Duodenal mucosa (tissue), 2 donors: ENCODE results near the gene CPVL.

ENCODE experiments used
- H3K27ac ChIP-seq: one replicate; pipeline ENCODE4 v1.7.0; 2013; ENCODE audit warnings: low read depth, low read length
- H3K27me3 ChIP-seq, 2 donors: one replicate each; pipeline ENCODE4 v1.7.0; 2013; ENCODE audit warnings: low read length in 2 of 2, control low read depth in 1 of 2; ENCODE audit not compliant: insufficient read depth in 2 of 2, control insufficient read depth in 1 of 2
- H3K36me3 ChIP-seq, 2 donors: one replicate each; pipeline ENCODE4 v1.7.0; 2013; ENCODE audit warnings: low read length in 2 of 2, control low read depth in 1 of 2; ENCODE audit not compliant: insufficient read depth in 2 of 2, control insufficient read depth in 1 of 2
- H3K4me1 ChIP-seq, 2 donors: one replicate each; pipeline ENCODE4 v1.7.0; 2013; ENCODE audit warnings: low read length in 2 of 2, control low read depth in 1 of 2; ENCODE audit not compliant: insufficient read depth in 2 of 2, control insufficient read depth in 1 of 2
- H3K4me3 ChIP-seq, 2 donors: one replicate each; pipeline ENCODE4 v1.7.0; 2013; ENCODE audit warnings: low read length in 2 of 2, low read depth in 1 of 2
- H3K9ac ChIP-seq, 2 donors: one replicate each; pipeline ENCODE4 v1.7.0; 2013; ENCODE audit warnings: low read length in 2 of 2, low read depth in 1 of 2
- H3K9me3 ChIP-seq, 2 donors: one replicate each; pipeline ENCODE4 v1.7.0; 2013; ENCODE audit warnings: low read length in 2 of 2, control low read depth in 1 of 2; ENCODE audit not compliant: control insufficient read depth in 1 of 2

CPVL gene

DNA sequence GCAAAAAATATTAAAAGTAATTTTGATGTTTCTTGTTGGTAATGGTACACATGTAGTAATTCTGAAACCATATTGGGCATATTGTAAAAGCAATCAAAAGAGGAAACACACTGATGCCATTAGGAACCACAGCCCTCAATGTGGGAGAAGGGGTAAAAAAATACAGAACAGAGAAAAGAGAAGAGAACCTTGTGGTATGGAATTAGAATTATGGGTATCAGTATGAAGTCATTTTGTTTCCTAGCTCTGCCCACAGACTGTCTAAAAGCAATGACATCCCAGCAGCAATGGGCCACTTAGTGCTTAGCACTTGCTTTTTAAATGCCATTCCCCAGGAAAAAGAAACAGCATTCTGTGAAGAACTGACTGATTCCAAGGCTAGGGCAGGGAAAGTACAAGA lies 61.5 kb downstream of the CPVL start:
- Histone ChIP-seq H3K4me1 (peaks cover 7 to 13% of the 10 kb centered on the region in 2 donors), H3K27me3 (no peaks in the 10 kb centered on the region), H3K36me3 (no peaks in the 10 kb centered on the region)

DNA sequence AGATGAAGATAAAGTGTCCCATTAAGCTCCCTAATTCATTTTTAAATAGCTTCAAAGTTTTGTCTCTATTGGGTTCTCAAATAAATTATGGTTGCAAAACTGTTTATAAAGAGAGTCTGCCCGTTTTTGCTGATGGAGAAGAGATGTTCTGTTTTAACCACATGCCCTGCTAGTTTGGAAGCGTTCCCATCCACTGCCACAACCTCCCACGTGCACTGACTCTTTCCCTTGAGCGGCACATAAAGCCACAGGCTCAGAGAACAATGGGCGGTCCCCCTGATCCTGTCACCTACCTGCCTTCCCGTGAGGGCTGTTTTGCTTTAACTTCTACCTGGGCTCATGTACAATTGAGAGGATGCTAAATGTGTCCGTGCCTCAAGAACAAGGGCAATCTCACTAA lies 65.5 kb downstream of the CPVL start:
- H3K4me3 ChIP-seq: no peak overlapping the region
- H3K9ac ChIP-seq: no peak overlapping the region
- H3K27ac ChIP-seq: no peak overlapping the region
- H3K27me3 ChIP-seq: no peaks in the 10 kb centered on the region
- no peaks in the 10 kb centered on the region for H3K36me3 ChIP-seq
- H3K9me3 ChIP-seq: no peaks in the 10 kb centered on the region
- H3K4me1 ChIP-seq: no peaks in the 10 kb centered on the region

More for the DNA sequence above, 61.5 kb downstream of the CPVL start:
- H3K9ac ChIP-seq: no peak overlapping the region
- no peak overlapping the region for H3K4me3 ChIP-seq
- H3K27ac ChIP-seq: no peak overlapping the region
- H3K9me3 ChIP-seq: no peaks in the 10 kb centered on the region

DNA sequence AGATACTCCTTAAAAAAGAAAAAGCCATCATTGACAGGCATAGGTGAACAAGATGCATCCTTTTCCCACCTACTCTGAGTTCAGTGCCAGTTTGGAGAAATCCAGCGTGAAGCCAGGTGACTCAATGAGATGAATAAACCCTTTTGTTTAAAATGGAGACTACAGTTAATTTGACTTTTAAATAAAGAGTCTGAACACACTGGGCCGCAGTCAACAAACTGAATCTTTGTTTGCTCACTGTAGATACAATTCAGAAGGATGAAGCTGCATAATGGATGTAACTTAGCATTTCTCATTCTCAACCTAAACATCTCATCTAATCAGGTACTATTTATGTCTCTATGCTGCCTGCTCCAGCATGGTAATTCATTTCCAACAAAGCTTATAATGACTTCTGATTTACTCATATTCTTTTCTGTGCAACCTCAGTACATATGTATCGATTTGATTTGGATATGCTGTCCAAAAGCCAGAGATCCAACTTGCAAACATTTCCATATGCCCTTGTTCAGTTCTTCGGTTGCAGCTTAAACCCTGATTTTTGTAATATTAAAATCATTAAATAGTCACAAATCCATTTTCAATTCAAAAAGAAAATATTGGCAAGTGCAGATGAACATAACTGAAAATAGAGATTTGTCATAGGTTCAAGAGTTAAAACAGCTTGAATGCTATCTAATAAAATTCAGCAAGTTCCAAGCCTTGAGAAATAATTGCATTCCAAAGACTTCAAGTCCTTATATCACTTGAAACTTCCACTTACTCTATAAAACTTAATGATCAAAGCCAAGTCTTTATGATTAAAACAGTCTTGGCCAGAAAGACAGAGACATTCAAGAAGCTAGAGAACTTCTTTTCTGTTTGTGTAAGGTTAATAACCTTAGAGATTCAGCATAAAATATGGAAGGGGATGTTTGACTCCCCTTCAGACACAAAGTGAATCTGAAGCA lies 67.8 kb downstream of the CPVL start:
- Histone ChIP-seq H3K27ac (no peak overlapping the region), H3K27me3 (no peaks in the 10 kb centered on the region), H3K9ac (no peak overlapping the region), H3K36me3 (no peaks in the 10 kb centered on the region), H3K4me3 (no peak overlapping the region), H3K9me3 (no peaks in the 10 kb centered on the region), H3K4me1 (no peaks in the 10 kb centered on the region)

DNA sequence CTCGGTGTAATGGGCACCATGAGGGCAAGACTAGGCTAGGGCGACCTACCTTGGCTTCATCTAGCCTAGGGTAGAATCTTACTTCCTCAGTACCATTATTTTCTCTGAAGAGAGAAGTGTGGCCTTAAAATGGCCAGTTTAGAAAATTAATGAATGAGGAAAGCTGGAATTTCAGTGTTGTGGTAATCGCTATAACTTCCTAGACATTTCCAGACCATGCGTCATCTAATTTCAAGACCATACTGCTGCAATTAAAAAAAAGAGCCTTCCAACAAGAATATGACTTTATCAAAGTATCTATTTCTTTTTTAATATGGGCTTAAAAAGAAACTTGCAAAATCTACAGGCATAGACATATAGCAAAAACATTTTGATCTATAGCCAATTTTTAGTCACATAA lies 68.5 kb downstream of the CPVL start:
- Histone ChIP-seq H3K4me1 (no peaks in the 10 kb centered on the region), H3K9me3 (no peaks in the 10 kb centered on the region), H3K27ac (no peak overlapping the region), H3K36me3 (no peaks in the 10 kb centered on the region), H3K9ac (no peak overlapping the region), H3K4me3 (no peak overlapping the region), H3K27me3 (no peaks in the 10 kb centered on the region)

DNA sequence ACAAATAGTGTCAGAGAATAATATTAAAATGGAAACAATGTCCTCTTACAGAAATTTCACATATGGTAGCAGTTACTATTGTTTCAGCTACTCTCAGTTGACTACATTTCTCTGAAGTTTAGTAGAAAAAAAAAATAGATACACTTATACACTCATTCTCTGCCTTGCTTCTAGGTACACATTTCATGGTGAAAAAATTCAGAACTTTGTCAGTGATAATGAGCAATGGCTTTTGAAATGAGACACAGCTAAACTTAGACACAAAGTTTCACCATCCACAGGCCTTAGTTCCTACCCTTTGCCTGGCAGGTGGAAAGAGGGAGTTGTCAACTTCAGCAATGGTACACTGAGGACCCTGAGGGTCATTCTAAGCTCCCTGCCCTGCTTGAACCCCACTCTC lies 69.2 kb downstream of the CPVL start:
- Histone ChIP-seq H3K9me3 (no peaks in the 10 kb centered on the region), H3K9ac (no peak overlapping the region), H3K4me3 (no peak overlapping the region), H3K36me3 (no peaks in the 10 kb centered on the region), H3K27ac (no peak overlapping the region), H3K4me1 (no peaks in the 10 kb centered on the region), H3K27me3 (no peaks in the 10 kb centered on the region)

DNA sequence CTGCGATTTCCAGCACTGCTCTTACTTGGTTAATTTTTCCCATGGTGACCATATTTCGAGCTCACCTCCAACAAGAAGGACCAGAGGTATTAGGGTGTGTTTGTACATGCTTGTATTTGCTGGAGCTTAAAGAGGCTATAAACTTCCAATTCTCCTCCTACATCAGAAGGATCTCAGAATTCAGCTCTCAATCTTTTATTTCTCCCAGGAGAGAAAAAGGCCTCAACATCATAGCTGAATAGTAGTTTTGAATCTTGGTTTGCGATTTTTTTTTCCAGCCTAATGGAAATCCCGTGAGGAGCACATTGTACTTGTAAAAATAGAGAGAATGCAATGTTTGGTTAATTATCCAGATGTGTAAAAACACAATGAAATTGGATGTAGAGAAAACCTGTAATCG lies 69.7 kb downstream of the CPVL start:
- Histone ChIP-seq H3K36me3 (no peaks in the 10 kb centered on the region), H3K9me3 (no peaks in the 10 kb centered on the region), H3K27ac (no peak overlapping the region), H3K4me3 (no peak overlapping the region), H3K4me1 (no peaks in the 10 kb centered on the region), H3K9ac (no peak overlapping the region), H3K27me3 (no peaks in the 10 kb centered on the region)

DNA sequence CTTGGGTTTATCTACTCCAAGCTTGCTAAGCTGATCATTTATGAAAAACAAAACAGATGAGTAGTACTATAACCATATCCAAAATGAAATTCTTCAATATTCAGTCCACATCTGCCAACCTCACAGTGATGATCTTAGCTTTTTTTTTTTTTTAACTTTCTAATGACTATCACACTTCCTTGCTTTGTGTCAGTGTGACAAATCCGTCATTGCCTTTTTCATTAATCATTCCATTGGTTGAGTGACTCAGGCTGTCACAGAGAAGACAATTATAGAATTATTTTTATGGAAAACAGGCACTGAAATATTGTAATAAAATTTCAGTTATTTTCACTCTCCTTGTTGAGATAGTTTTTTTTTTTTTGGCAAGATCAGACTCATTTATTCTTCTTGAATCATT lies 70.7 kb downstream of the CPVL start:
- Histone ChIP-seq H3K27ac (no peak overlapping the region), H3K9me3 (no peaks in the 10 kb centered on the region), H3K36me3 (no peaks in the 10 kb centered on the region), H3K4me3 (no peak overlapping the region), H3K27me3 (no peaks in the 10 kb centered on the region), H3K4me1 (no peaks in the 10 kb centered on the region), H3K9ac (no peak overlapping the region)

DNA sequence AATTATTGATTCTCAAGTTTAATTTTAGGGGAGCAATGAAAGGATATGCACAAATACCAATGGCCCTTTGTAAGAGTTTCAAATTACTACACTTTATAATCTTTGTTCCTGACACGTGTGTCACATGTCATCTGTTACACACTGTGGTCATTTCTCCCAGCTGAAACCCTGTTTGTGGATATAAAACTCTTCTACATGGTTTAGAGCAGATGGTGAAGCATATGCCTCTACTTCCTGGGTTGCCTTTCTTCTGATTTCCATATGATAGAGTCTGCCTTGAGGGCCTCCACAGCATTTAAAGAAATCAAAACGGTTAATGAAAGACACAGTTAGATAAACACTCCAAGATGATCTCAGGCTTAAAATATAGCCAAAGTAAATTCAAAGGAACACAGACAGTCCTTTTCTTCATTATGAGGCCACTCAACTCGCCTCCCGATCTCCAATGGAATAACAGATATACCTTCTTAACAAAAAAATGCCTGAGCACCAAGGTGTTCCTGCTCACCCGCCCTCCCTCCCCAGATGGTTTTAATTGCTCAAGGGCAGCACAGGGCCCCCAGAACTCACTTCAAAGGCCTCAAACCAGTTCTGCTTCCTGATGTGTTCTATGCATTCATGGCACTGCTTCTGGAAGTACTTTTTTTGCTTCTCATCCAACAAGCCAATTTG lies 75.0 kb downstream of the CPVL start:
- H3K4me3 ChIP-seq: no peak overlapping the region
- no peaks in the 10 kb centered on the region for H3K36me3 ChIP-seq
- H3K27ac ChIP-seq: no peak overlapping the region
- no peaks in the 10 kb centered on the region for H3K4me1 ChIP-seq
- H3K27me3 ChIP-seq: no peaks in the 10 kb centered on the region
- H3K9me3 ChIP-seq: no peaks in the 10 kb centered on the region
- H3K9ac ChIP-seq: no peak overlapping the region

DNA sequence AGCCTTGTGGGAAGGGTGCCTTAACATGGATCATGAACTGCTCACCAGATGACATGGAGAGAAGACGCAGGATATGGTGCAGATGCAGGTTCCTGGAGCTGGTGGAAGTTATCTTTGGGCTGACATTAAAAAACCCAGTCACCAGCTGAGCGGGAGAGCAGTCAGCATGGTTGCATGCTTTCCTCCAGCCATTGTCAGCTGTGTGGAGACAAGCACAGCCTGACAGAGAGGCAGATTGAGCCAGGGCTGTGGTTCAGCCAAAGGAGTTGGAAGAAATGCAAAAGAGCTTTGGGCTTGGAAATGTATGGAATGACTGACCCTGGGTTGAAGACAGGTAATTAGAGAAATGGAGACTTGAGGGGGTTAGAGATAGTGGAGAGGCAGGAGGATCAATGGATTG lies 79.7 kb downstream of the CPVL start:
- H3K9me3 ChIP-seq: no peaks in the 10 kb centered on the region
- H3K27ac ChIP-seq: no peak overlapping the region
- no peaks in the 10 kb centered on the region for H3K4me1 ChIP-seq
- H3K36me3 ChIP-seq: no peaks in the 10 kb centered on the region
- H3K9ac ChIP-seq: no peak overlapping the region
- no peaks in the 10 kb centered on the region for H3K27me3 ChIP-seq
- no peak overlapping the region for H3K4me3 ChIP-seq

DNA sequence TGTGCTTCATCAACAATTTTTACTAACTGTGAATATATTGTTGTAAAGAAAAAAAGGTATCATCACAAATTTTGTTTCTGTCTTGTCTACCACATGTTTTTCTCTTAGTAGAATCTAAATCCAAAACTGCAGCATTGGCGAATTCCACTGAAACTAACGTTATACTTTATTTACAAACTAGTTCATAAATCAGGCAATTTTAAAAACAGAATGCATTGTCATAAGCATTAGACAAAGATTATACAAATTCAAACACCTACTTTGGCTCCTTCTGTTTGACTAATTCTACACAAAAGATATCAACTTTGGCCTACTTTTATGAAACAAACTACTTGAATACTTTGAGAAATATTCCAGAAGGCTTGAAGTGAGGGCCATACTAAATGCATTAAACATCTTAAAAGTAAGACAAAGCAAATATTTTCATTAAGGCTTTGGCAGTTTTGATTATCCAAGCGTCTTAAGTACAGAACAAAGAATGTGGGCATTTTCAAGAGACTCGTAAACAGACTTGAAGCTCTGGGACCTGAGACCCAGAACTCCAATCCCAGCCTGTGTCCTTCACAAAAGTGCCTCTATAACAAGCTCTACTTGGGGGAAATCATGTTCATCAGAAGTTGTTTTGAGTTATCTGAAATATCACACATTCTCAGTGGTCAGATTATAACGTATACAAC lies 81.0 kb downstream of the CPVL start:
- no peaks in the 10 kb centered on the region for H3K27me3 ChIP-seq
- H3K9me3 ChIP-seq: no peaks in the 10 kb centered on the region
- H3K27ac ChIP-seq: no peak overlapping the region
- no peak overlapping the region for H3K4me3 ChIP-seq
- H3K4me1 ChIP-seq: no peaks in the 10 kb centered on the region
- H3K36me3 ChIP-seq: no peaks in the 10 kb centered on the region
- no peak overlapping the region for H3K9ac ChIP-seq
